ENCODE data around the gene RPS6KA4. TPM values are rescaled to one million over a fixed set of nuclear protein-coding genes. Genes with fewer than 3 reads are reported as not detected.

The RPS6KA4 gene
- total and polyA plus RNA-seq, 2 of the 13 experiments (the other 11 are each of a cell fraction or from before 2014, with no cell fraction given), result 8.9 to 14.2 TPM

DNA sequence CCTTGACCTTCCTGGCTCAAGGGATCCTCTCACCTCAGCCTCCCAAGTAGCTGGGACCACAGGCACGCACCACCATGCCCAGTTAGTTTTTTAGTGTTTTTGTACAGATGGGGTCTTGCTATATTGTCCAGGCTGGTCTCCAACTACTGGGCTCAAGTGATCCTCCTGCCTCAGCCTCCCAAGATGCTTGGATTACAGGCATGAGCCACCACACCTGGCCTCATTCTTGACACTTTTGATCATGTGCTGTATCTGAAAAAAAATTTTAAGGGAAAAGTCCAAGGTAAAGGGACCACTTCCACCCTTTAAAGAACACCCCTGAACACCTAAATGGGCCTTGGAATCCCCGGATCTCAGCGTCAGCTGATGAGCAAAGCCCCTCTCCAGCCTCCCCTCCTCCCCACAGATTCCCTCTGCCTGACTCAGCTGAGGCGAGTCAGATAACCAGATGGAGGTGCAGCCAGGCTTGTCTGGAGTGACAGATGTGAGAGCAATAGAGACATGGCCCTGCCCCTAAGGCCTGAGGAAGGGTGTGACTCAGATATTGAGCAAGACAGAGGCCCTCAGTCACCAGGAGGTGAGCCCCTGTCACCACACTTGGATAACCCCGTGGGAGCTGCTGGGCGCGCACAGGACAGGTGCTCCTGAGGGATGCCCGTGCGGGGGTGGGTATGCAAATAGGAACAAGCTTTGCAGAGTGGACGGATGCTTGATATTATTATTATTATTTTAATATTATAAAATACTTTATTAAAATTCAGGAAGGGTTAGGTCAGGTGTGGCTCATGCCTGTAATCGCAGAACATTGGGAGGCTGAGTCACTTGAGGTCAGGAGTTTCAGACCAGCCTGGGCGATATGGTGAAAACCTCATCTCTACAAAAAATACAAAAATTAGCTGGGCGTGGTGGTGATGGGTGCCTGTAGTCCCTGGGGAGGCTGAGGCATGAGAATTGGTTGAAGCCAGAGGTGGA is 23.9 kb upstream of the RPS6KA4 start (continued):
- TF ChIP-seq, protein P1, sequence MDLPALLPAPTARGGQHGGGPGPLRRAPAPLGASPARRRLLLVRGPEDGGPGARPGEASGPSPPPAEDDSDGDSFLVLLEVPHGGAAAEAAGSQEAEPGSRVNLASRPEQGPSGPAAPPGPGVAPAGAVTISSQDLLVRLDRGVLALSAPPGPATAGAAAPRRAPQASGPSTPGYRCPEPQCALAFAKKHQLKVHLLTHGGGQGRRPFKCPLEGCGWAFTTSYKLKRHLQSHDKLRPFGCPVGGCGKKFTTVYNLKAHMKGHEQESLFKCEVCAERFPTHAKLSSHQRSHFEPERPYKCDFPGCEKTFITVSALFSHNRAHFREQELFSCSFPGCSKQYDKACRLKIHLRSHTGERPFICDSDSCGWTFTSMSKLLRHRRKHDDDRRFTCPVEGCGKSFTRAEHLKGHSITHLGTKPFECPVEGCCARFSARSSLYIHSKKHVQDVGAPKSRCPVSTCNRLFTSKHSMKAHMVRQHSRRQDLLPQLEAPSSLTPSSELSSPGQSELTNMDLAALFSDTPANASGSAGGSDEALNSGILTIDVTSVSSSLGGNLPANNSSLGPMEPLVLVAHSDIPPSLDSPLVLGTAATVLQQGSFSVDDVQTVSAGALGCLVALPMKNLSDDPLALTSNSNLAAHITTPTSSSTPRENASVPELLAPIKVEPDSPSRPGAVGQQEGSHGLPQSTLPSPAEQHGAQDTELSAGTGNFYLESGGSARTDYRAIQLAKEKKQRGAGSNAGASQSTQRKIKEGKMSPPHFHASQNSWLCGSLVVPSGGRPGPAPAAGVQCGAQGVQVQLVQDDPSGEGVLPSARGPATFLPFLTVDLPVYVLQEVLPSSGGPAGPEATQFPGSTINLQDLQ (CRISPR knock-in tag; IDR thresholded peaks at IDR 0.05), result peak; percentile 95
- TF ChIP-seq ZNF296 (CRISPR knock-in tag; conservative IDR thresholded peaks at IDR 0.05) (no peak), ZNF101 (CRISPR knock-in tag; IDR thresholded peaks at IDR 0.05; ENCODE audit: borderline replicate concordance, low read depth) (no peak), ZC3H4 (CRISPR knock-in tag; IDR thresholded peaks at IDR 0.05; ENCODE audit: borderline replicate concordance) (no peak), YEATS2 (CRISPR knock-in tag; IDR thresholded peaks at IDR 0.05; ENCODE audit: borderline replicate concordance) (0 out of 2 replicates have a peak, but pooled peaks have one; percentile 29), ZNF552 (CRISPR knock-in tag; IDR thresholded peaks at IDR 0.05; ENCODE audit: borderline replicate concordance) (no peak), ZNF121 (CRISPR knock-in tag; IDR thresholded peaks at IDR 0.05) (peak; percentile 86; the same call in 1 of the 2 replicates), ZFX (CRISPR knock-in tag; IDR thresholded peaks at IDR 0.05; ENCODE audit: low read depth) (no peak), ZNF383 (CRISPR knock-in tag; IDR thresholded peaks at IDR 0.05; ENCODE audit: borderline replicate concordance) (no peak), FOSL1 (CRISPR knock-in tag; IDR thresholded peaks at IDR 0.05; ENCODE audit: borderline replicate concordance) (peak; percentile 46; the same call in 1 of the 2 replicates), SIX4 (CRISPR knock-in tag; IDR thresholded peaks at IDR 0.05) (no peak), ARID2 (CRISPR knock-in tag; IDR thresholded peaks at IDR 0.05; ENCODE audit: borderline replicate concordance) (no peak), ZBTB37 (CRISPR knock-in tag; IDR thresholded peaks at IDR 0.05) (no peak), TEF (CRISPR knock-in tag; IDR thresholded peaks at IDR 0.05) (no peak), ZNF576 (CRISPR knock-in tag; IDR thresholded peaks at IDR 0.05) (no peak), ZNF441 (CRISPR knock-in tag; IDR thresholded peaks at IDR 0.05; ENCODE audit: borderline replicate concordance) (no peak), LCORL (IDR thresholded peaks at IDR 0.05) (no peak), LCORL (CRISPR knock-in tag; IDR thresholded peaks at IDR 0.05) (no peak)
- TF ChIP-seq, protein P2, sequence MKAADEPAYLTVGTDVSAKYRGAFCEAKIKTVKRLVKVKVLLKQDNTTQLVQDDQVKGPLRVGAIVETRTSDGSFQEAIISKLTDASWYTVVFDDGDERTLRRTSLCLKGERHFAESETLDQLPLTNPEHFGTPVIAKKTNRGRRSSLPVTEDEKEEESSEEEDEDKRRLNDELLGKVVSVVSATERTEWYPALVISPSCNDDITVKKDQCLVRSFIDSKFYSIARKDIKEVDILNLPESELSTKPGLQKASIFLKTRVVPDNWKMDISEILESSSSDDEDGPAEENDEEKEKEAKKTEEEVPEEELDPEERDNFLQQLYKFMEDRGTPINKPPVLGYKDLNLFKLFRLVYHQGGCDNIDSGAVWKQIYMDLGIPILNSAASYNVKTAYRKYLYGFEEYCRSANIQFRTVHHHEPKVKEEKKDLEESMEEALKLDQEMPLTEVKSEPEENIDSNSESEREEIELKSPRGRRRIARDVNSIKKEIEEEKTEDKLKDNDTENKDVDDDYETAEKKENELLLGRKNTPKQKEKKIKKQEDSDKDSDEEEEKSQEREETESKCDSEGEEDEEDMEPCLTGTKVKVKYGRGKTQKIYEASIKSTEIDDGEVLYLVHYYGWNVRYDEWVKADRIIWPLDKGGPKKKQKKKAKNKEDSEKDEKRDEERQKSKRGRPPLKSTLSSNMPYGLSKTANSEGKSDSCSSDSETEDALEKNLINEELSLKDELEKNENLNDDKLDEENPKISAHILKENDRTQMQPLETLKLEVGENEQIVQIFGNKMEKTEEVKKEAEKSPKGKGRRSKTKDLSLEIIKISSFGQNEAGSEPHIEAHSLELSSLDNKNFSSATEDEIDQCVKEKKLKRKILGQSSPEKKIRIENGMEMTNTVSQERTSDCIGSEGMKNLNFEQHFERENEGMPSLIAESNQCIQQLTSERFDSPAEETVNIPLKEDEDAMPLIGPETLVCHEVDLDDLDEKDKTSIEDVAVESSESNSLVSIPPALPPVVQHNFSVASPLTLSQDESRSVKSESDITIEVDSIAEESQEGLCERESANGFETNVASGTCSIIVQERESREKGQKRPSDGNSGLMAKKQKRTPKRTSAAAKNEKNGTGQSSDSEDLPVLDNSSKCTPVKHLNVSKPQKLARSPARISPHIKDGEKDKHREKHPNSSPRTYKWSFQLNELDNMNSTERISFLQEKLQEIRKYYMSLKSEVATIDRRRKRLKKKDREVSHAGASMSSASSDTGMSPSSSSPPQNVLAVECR (CRISPR knock-in tag; IDR thresholded peaks at IDR 0.05; ENCODE audit: borderline replicate concordance), result no peak
